T47D (cell line): Measurements from ENCODE around the gene NKPD1.
A peak's percentile ranks its signal among the peaks of the same experiment; 100 is the strongest.

Experiments used
- DNase-seq, 2 experiments: peaks; one replicate each; pipeline versions ENCODE4 v3.0.0 to v3.0.0-alpha.2; 2011 to 2012; ENCODE audit warnings: low read depth in 1 of 2, low spot score in 1 of 2
- JUND ChIP-seq: IDR thresholded peaks from 2 replicates; pipeline ENCODE4 v1.6.1; 2012; ENCODE audit warnings: low read depth
- in situ Hi-C: cut with HindIII; loops from 2 replicates; pipeline ENCODE4 v1.10.0; 2016; ENCODE audit warnings: low sequenced_read_pairs, low pct_unique_long_range_greater_than_20kb

NKPD1 gene

DNA sequence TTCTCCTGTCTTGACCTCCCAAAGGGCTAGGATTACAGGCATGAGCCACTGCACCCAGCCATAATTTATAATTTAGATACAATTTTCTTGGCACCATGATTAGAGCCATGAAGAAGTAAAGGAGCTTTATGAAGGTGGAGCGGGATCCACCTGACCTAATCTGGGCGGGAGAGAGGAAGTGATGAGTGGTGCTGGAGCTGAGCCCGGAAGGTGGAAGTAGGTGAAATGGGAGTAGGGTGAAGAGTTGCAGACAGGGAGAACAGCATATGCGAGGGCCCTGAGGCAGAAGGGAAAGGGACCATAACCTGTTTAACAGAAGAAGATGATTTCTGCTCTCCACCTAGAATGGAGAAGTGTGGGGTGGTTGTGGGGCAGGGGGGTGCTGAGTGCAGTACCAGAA, 22.0 kb upstream of the NKPD1 start:
- no peak for TF ChIP-seq JUND
- no peak for DNase-seq
- in situ Hi-C loops, result no loop called here

DNA sequence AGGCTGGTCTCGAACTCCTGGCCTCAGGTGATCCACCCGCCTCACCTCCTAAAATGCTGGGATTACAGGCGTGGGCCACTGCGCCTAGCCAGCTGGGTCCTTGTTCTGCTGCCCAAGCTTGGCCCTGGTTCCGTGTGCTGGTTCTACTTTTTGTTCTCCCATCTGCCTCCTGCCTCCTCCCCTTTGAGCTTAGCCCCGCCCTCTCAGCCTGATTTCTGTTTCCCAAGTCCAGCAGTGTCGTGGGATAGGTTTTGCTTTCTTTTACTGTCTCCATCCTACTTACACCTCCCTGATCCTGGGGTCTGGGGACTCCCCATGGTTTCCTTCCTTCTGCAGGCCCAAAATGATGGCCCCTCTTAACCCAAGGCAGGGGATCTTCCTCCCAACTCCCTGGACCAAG, 20.2 kb upstream of the NKPD1 start:
- DNase-seq, result no peak
- no peak for TF ChIP-seq JUND
- in situ Hi-C loops, result no loop called here

GRCh38 chr19:45179892-45180370, 19.1 kb upstream of the NKPD1 start:
- in situ Hi-C loops, result no loop called here
- no peak for TF ChIP-seq JUND
- no peak for DNase-seq

- no peak for TF ChIP-seq JUND
- DNase-seq, result peak in 1 of 2 experiments; percentile 37
- in situ Hi-C loops, result no loop called here
Measured at GRCh38 chr19:45179072-45179891, 18.5 kb upstream of the NKPD1 start.

DNA sequence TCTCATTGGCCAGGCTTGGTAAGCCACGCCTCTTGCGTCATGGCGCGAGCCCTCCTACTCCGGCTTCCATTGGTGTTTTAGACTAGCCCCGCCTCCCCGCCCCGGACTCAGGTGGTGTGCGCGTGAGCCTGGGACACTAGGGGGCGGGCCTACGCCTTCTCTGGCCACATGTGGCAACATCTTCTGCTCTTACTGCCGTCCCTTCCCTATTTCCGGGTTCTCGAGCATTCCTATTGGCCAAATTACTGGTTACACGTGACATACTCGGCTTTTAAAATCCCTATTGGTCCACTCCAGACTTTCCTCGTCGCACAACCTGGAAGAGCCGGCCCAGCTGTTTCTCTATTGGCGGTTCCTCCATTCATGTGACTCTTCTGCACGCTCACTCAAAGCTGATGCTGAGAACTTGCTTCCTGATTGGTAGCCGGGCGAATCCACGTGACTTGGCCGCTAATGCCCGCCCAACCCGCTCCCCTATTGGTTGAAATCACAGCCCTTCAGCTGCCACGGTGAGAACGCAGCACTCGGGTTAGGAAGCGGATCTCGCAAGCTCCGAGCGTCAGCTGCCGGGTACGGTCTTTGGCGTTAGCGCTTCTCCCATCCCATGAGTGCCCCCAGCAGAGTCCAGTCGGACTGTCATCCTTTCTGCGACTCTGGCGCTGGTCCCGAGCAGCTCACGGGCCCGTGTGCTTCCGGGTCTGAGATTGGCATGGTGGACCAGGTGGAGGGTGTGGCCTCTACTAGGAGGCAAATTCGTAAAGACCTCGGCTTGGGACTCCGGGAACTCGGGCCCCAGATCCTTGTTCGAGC, 17.7 kb upstream of the NKPD1 start, which contains the start of gene BLOC1S3:
Gene BLOC1S3 (plus strand): TSS at position 523 of the 810 bp plus-strand sequence. CDS start 513 bp downstream, outside the sequence.
- TF ChIP-seq JUND, result no peak
- peak; percentile 94 to 99 for DNase-seq
- in situ Hi-C loops, result no loop called here

GRCh38 chr19:45177817-45178261, 17.1 kb upstream of the NKPD1 start, which contains the start of gene TRAPPC6A:
Gene TRAPPC6A (minus strand): TSS chr19:45178237. CDS start chr19:45178218, 19 bp downstream.
- no peak for TF ChIP-seq JUND
- no peak for DNase-seq
- in situ Hi-C loops, result no loop called here

GRCh38 chr19:45175515-45176345, 14.9 kb upstream of the NKPD1 start:
- DNase-seq, result no peak
- in situ Hi-C loops, result no loop called here
- TF ChIP-seq JUND, result no peak

GRCh38 chr19:45173816-45174215, 13.0 kb upstream of the NKPD1 start:
- in situ Hi-C loops, result no loop called here
- DNase-seq, result no peak
- no peak for TF ChIP-seq JUND

DNA sequence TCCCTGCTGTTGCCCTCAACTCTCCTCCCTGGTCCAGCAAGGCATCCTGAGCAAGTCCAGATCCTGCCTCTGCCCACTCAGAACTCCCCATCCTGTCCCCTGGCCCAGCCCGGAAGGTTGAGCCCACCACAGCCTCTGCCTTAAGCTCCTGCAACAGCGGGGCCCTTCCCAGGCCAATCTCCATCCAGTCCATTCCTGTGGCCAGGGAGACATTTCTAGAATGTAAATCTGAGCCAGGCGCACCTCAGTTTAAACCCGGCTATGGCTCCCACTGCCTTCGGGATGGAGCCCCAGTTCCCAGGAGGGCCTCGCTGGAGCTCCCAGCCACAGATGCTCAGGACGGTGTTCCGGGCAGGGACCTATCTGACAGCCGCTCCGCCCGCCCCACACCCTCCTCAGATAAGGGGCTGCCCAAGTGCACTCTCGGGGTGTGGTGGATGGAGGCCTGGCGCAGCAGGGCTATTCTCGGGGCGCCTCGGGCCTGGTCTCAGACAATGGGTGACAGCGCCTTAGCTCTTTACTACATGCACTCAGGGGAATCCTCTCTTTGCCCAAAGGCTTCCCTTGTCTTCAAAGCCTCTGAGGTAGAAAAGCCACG, 11.9 kb upstream of the NKPD1 start:
- TF ChIP-seq JUND, result no peak
- in situ Hi-C loops, result no loop called here
- no peak for DNase-seq

GRCh38 chr19:45172173-45172572, 11.4 kb upstream of the NKPD1 start:
- in situ Hi-C loops, result no loop called here
- no peak for TF ChIP-seq JUND
- DNase-seq, result no peak

- in situ Hi-C loops, result no loop called here
- TF ChIP-seq JUND, result no peak
- no peak for DNase-seq
Measured at GRCh38 chr19:45171211-45171623, 10.4 kb upstream of the NKPD1 start.
